Body of pancreas (tissue), 4 donors: ENCODE data around the gene SERBP1.

ENCODE experiments used
- CTCF ChIP-seq, 7 experiments: fragments of 450-650 bp in 4 of 7; fragments of 200-600 bp in 3 of 7; sonication (generic) in 3 of 7; IDR thresholded peaks; one replicate each; pipeline ENCODE4 v1.5.1; 2016 to 2019; ENCODE audit warnings: antibody characterized with exemption in 7 of 7
- POLR2A ChIP-seq, 3 donors: fragments of 450-650 bp; IDR thresholded peaks; one replicate each; pipeline ENCODE4 v1.6.1; 2016; ENCODE audit warnings: antibody characterized with exemption in 3 of 3, mild to moderate bottlenecking in 2 of 3

DNA sequence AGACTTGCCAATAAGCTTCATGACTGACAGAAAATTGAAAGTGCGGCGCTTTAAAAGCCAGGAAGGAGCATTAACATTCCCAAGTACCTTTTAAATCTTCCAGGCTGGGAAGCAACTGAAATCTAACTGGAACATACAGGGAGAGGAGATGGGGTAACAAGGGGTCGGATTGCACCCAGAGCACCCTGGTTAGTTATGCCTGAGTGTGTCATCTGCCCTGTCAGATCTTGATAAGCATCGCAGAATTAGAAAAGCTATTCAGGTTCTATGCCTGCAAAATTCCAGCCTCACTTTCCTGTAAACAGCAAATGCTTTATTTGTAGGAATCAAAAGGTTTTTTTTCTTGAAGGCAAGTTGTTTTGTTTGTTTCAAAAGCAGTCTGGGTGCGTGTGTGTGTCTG is 58.5 kb downstream of the SERBP1 start:
- TF ChIP-seq CTCF (IDR thresholded peaks at IDR 0.05) (no peak), POLR2A (IDR thresholded peaks at IDR 0.05) (no peak)
